Measurements from ENCODE around the gene AMER3.

The AMER3 gene

DNA sequence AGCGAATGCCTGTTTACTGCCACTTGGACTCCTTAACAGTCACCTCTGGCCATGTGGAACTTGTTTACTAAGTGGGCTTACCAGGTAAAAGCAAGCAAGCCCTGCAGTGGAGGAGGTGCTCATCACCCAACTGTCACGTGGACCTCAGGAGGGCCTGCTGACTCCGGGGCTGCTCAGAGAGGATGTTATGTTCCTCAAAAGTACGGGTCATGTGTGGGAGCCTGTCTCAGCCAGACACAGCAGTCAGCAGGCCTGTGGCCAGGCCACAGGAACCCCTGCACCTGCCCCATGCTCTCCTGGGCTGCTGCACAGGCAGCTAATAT, 36.2 kb downstream of the AMER3 start:
- TF ChIP-seq, protein P1, sequence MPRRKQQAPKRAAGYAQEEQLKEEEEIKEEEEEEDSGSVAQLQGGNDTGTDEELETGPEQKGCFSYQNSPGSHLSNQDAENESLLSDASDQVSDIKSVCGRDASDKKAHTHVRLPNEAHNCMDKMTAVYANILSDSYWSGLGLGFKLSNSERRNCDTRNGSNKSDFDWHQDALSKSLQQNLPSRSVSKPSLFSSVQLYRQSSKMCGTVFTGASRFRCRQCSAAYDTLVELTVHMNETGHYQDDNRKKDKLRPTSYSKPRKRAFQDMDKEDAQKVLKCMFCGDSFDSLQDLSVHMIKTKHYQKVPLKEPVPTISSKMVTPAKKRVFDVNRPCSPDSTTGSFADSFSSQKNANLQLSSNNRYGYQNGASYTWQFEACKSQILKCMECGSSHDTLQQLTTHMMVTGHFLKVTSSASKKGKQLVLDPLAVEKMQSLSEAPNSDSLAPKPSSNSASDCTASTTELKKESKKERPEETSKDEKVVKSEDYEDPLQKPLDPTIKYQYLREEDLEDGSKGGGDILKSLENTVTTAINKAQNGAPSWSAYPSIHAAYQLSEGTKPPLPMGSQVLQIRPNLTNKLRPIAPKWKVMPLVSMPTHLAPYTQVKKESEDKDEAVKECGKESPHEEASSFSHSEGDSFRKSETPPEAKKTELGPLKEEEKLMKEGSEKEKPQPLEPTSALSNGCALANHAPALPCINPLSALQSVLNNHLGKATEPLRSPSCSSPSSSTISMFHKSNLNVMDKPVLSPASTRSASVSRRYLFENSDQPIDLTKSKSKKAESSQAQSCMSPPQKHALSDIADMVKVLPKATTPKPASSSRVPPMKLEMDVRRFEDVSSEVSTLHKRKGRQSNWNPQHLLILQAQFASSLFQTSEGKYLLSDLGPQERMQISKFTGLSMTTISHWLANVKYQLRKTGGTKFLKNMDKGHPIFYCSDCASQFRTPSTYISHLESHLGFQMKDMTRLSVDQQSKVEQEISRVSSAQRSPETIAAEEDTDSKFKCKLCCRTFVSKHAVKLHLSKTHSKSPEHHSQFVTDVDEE (CRISPR knock-in tag; IDR thresholded peaks at IDR 0.05), result no peak
- TF ChIP-seq SNAI2 (CRISPR knock-in tag; IDR thresholded peaks at IDR 0.05) (no peak), TCF4 (CRISPR knock-in tag; IDR thresholded peaks at IDR 0.05; ENCODE audit: borderline replicate concordance) (no peak), ESRRG (CRISPR knock-in tag; IDR thresholded peaks at IDR 0.05) (no peak), RARB (CRISPR knock-in tag; IDR thresholded peaks at IDR 0.05) (no peak), ISL1 (CRISPR knock-in tag; IDR thresholded peaks at IDR 0.05) (no peak)
- TF ChIP-seq, protein P2, sequence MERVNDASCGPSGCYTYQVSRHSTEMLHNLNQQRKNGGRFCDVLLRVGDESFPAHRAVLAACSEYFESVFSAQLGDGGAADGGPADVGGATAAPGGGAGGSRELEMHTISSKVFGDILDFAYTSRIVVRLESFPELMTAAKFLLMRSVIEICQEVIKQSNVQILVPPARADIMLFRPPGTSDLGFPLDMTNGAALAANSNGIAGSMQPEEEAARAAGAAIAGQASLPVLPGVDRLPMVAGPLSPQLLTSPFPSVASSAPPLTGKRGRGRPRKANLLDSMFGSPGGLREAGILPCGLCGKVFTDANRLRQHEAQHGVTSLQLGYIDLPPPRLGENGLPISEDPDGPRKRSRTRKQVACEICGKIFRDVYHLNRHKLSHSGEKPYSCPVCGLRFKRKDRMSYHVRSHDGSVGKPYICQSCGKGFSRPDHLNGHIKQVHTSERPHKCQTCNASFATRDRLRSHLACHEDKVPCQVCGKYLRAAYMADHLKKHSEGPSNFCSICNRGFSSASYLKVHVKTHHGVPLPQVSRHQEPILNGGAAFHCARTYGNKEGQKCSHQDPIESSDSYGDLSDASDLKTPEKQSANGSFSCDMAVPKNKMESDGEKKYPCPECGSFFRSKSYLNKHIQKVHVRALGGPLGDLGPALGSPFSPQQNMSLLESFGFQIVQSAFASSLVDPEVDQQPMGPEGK (CRISPR knock-in tag; IDR thresholded peaks at IDR 0.05; ENCODE audit: borderline replicate concordance), result no peak
- TF ChIP-seq, protein P3, sequence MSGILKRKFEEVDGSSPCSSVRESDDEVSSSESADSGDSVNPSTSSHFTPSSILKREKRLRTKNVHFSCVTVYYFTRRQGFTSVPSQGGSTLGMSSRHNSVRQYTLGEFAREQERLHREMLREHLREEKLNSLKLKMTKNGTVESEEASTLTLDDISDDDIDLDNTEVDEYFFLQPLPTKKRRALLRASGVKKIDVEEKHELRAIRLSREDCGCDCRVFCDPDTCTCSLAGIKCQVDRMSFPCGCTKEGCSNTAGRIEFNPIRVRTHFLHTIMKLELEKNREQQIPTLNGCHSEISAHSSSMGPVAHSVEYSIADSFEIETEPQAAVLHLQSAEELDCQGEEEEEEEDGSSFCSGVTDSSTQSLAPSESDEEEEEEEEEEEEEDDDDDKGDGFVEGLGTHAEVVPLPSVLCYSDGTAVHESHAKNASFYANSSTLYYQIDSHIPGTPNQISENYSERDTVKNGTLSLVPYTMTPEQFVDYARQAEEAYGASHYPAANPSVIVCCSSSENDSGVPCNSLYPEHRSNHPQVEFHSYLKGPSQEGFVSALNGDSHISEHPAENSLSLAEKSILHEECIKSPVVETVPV (CRISPR knock-in tag; IDR thresholded peaks at IDR 0.05), result no peak

DNA sequence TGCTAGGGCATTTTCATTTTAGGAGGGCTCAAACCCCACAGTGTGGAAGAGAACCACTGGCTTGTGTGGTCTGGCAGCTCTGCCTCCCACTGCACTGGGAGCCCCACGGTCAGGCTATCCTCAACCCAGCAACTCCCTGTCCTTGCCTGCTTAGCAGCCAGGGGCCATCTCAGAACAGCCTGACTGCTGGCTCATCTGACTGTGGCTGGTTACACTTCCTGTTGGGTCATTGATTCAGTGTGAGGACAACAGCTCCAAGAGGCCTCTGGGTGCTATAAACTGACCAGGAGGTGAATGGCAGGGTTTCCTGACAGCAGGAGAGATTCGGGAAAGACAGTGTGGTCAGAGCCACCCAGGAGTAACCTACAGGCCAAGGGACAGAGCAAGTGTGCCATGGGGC, 40.1 kb downstream of the AMER3 start:
- no peak for ATAC-seq
- TF ChIP-seq, protein P3 (CRISPR knock-in tag; IDR thresholded peaks at IDR 0.05), result no peak
- no peak for TF ChIP-seq ZFP3 (CRISPR knock-in tag; IDR thresholded peaks at IDR 0.05)

More for the DNA sequence above, 36.2 kb downstream of the AMER3 start:
- ATAC-seq, result no peak

DNA sequence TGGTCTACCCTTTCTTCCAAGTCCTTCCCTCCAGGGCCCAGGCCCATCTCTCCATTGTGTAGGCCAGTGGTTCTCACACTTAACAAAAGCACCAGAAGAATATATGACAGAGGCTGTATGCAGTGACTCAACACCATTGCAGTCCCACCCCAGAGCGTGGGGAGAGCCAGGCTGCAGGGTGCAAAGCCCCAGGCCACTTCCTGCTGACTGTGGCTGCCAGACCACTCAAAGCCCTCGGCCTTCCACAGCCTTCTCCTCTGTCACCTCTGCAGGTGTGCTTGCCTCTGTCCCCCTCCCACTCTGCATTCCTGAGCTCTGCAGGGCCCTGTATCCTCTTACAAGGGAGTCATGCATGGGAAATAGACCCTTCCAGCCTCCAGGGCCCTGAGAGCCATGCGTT, 41.0 kb downstream of the AMER3 start:
- ATAC-seq, result no peak
- TF ChIP-seq, protein P2 (CRISPR knock-in tag; IDR thresholded peaks at IDR 0.05; ENCODE audit: borderline replicate concordance), result no peak
- TF ChIP-seq ZNF8 (CRISPR knock-in tag; IDR thresholded peaks at IDR 0.05), result no peak
- TF ChIP-seq ZFP30 (CRISPR knock-in tag; IDR thresholded peaks at IDR 0.05), result no peak
- TF ChIP-seq ARNTL (CRISPR knock-in tag; IDR thresholded peaks at IDR 0.05; ENCODE audit: borderline replicate concordance, low read depth), result no peak
- TF ChIP-seq, protein P4, sequence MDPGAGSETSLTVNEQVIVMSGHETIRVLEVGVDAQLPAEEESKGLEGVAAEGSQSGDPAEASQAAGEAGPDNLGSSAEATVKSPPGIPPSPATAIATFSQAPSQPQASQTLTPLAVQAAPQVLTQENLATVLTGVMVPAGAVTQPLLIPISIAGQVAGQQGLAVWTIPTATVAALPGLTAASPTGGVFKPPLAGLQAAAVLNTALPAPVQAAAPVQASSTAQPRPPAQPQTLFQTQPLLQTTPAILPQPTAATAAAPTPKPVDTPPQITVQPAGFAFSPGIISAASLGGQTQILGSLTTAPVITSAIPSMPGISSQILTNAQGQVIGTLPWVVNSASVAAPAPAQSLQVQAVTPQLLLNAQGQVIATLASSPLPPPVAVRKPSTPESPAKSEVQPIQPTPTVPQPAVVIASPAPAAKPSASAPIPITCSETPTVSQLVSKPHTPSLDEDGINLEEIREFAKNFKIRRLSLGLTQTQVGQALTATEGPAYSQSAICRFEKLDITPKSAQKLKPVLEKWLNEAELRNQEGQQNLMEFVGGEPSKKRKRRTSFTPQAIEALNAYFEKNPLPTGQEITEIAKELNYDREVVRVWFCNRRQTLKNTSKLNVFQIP (CRISPR knock-in tag; IDR thresholded peaks at IDR 0.05; ENCODE audit: borderline replicate concordance, low read depth), result no peak
- TF ChIP-seq ZC3H10 (CRISPR knock-in tag; IDR thresholded peaks at IDR 0.05), result no peak

DNA sequence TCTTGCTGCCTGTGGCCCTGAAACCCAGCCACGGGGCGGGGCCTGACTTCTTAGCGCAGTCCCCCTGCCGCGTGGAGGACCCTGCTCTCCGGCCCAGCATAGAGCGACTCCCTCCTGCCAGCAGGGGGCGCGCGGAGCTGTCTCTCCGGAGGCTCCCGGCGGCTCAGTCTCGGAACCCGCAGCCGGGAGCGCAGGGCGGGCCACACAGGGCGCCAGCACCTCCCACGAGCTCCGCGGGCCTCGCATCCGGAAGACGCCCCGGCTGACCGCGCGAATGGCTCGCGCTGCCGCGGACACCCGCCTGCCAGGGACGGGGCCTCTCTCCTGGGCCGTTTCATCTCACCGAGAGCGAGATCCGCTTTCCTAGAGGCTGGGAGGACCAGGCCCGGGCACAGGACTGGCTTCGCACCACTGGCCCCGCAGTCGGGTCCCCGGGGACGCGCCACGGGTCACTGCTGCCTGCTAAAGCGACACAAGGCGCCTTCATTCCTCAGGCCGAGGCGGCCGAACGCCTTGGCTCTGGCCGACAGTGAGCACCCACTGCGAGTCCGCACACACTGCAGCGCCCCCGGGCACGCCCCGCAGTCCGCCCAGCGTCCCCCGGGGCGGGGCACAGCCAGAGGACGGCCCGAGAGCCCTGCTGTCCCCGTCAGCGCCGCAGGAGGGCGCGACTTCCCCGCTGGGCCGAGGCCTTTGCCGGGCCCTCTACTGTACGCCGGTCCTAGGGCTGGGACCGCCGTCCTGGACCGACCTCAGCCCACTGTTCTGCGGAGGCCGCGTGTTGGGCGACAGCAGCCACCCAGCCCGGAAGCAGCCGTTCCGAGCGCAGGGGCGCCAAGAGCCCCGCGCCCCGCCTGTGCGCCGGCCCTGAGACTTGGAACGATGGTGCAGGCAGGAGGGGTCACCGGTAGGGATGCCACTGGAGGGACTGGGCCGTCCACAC, 42.4 kb downstream of the AMER3 start:
- TF ChIP-seq, protein P1 (CRISPR knock-in tag; IDR thresholded peaks at IDR 0.05), result 0 out of 2 replicates have a peak, but pooled peaks have one; percentile 10
- TF ChIP-seq ESRRG (CRISPR knock-in tag; IDR thresholded peaks at IDR 0.05) (no peak), CSDC2 (CRISPR knock-in tag; IDR thresholded peaks at IDR 0.05) (no peak), TOX (CRISPR knock-in tag; IDR thresholded peaks at IDR 0.05; ENCODE audit: borderline replicate concordance) (no peak), ZNF565 (CRISPR knock-in tag; conservative IDR thresholded peaks at IDR 0.05; ENCODE audit: low read depth) (no peak), TCF4 (CRISPR knock-in tag; IDR thresholded peaks at IDR 0.05; ENCODE audit: borderline replicate concordance) (no peak)
- ATAC-seq, result peak; percentile 96
